Skin epidermis (tissue), 12 donors: ENCODE data around the gene TTLL12.

Experiments
- H3K27ac ChIP-seq, 21 experiments: fragments of 200-600 bp; sonication (generic) in 11 of 21; one replicate each; pipeline ENCODE4 v1.5.0; 2020; ENCODE audit warnings: mild to moderate bottlenecking in 3 of 21, inconsistent platforms in 2 of 21, moderate library complexity in 2 of 21
- H3K4me3 ChIP-seq, 7 experiments: fragments of 200-600 bp; sonication (generic) in 2 of 7; one replicate each; pipeline ENCODE4 v1.5.0; 2020; ENCODE audit warnings: inconsistent platforms in 2 of 7, mild to moderate bottlenecking in 2 of 7, moderate library complexity in 1 of 7

Gene TTLL12

DNA sequence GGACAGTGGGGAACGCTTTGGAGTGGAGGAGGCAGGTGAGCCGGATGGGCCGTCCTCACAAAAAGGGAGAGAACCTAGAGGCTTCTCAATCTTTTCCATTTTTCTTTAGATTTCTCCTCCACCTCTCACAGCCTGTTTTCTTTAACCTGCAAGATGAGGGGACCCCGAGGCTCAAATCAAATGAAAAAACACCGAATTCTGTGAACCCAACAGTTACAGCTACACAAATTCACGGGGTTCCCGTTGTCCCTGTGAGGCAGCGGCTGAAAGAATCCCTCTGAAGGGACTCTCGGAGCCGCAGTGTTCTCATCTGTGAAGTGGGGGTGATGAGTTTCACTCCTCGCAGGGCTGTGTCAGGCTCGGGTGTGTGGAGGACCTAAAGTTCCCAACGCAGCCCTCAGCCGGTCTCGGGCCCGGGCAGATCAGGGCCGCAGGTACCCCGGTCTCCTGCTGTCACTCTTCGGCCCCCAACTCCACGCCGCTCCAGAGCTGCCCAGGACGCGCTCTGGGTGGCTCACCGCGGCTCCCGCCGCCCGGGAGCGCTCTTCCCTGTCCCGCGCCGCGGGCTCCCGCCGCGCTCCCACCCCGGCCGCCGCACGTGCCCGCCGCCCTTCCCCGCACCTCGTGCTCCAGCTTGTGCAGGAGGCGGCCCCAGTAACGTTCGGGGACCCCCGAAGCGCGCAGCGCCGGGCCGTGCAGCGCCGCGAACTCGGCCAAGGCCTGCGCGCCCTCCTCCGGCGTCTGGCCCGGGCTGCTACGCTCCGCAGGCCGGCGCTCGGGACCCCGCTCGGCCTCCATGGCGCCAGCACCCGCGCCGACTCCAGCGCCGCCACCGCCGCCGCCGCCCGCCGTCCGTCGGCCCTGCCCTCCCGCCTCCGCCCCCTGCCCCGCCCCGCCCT, at the start of gene TTLL12:
TSS of gene TTLL12 (minus strand) at position 863 of the 899 bp plus-strand sequence. CDS start at position 798, 65 bp downstream.
- H3K4me3 ChIP-seq, result peak within 1 kb of the TSS; percentile 69 to 84 (median 76)
- peak within 1 kb of the TSS; percentile 62 to 95 (median 91) for H3K27ac ChIP-seq

DNA sequence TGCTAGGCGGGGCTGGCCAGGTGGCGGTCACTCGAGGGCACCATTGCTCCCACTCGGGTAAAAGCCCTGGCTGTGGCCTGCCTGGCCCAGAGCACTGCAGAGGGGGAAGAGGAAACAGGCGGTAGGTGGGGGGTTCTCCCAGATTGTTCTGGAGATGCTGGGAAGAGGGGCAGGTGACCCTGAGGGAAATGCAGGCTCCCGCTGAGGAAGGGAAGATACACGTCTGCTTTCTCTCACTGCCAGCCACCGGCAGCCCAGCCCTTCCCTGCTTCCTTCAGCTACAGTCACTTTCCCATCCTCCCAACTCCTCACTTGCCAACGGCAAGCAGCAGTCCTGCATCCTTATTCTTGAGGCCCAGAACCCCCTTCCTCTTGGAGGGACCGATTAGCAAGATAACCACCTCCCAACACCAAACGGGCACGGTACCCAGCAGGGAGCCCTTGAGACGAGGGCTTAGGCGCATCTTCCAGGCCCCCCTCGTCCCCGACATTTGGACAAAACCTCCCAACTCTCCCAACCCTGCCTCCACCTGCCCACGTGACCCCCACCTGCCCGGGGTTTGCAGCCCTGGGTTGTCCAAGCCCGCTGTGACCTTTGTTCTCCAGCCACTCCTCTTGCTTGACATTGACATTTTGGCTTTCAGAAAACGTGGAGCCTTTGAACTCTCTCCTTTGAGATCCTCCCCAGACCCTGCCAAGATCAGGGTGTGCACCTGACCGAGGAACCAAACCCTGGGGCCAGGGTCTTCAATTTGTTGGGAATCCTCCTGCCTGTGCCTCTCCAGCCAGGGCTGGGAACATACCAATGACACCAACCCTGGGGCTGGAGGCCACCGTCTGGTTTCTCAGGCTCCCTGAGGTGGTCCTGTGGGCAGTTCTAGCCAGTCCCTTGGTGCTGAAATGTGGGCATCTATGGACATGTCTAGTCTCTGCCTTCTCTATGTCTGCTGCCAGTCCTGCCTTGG, 48.8 kb upstream of the TTLL12 start:
- Histone ChIP-seq H3K27ac (no peak overlapping the region), H3K4me3 (no peak overlapping the region)

DNA sequence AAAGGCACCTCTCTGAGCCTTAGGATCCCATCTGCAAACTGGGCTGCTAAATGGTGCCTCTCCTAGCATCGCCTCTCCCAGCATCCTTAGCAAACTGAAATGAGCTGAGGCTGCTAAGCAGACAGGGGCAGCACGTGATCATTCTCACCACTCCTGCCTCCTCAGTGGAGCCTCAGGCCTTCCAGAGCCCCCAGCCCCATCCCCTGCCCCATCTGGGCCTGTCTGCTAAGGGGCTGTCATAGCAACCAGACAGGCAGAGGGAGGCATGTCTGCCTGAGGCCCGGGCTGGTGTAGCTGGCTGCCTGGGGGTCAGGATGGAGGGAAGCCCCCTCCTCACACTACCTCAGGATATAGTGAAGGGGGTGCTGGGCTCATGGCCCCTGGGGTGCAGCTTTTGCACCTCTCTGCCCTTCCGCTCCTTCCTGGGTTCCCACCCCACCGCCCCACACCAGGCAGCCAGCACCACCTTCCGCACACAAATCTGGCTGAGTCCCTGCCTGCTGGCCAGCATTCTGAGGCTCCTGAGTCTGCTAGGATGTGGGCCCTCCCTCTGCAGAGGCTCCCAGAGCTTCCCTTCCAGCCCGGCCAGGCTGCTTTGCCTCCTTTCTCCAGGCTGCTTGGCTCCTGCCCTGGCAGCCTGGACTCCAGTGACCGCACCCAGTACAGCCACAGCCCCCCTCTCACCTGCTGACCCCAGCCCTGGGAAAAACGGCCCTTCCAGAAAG, 47.5 kb upstream of the TTLL12 start:
- no peak overlapping the region for H3K27ac ChIP-seq
- no peak overlapping the region for H3K4me3 ChIP-seq

DNA sequence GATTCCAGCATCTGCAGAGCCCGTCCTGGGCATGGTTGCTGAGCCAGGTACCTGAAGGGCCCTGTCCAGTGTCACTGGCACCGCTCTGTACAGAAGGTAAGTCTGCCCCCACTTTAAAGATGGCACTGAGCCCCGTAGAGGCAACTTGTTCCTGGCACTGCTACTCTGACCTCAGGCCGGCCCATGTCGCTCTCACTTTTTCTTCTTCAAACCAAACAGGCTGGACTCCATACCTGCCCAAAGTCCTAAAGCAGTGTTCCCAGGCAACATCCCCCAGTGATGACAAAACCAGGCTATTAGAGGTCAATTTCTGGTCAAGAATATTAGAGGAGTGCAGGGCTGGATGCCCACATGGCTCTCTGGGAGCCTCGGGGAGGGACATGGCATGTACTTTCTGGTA, 46.6 kb upstream of the TTLL12 start:
- Histone ChIP-seq H3K4me3 (no peak overlapping the region), H3K27ac (no peak overlapping the region)

DNA sequence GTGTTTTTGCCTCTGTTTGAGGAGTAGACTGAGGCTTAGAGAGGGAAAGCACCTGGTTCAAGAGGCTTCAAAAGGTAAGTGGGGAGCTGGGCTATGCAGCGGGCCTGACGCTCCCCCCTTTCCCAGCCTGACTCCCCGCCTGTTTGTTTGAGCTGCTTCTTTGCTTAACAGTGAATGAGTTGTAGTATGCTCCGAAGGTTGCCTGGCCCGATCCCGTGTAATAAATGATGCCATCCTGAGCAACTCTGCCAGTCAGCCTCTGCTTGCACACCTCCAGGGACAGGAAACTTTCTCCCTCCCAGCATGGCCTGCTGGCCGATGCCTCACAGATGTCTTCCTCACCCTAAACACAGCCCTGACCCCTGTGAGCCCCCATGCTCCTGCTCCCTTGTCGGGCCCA, 45.5 kb upstream of the TTLL12 start:
- no peak overlapping the region for H3K27ac ChIP-seq
- H3K4me3 ChIP-seq, result no peak overlapping the region

DNA sequence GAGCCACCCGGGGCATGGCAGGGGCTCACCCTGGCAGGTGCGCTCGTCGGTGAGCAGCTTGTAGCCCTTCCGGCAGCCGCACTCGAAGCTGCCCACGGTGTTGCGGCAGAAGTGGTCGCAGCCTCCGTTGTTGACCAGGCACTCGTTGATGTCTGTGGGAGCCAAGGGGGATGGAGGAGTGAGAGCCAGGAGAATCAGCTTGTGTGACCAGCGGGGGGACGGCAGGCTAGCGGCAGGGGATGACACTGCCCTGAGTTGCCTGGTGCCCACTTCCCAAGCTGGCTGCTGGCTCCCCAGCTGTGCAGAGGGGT, 44.7 kb upstream of the TTLL12 start:
- Histone ChIP-seq H3K27ac (no peak overlapping the region), H3K4me3 (no peak overlapping the region)

DNA sequence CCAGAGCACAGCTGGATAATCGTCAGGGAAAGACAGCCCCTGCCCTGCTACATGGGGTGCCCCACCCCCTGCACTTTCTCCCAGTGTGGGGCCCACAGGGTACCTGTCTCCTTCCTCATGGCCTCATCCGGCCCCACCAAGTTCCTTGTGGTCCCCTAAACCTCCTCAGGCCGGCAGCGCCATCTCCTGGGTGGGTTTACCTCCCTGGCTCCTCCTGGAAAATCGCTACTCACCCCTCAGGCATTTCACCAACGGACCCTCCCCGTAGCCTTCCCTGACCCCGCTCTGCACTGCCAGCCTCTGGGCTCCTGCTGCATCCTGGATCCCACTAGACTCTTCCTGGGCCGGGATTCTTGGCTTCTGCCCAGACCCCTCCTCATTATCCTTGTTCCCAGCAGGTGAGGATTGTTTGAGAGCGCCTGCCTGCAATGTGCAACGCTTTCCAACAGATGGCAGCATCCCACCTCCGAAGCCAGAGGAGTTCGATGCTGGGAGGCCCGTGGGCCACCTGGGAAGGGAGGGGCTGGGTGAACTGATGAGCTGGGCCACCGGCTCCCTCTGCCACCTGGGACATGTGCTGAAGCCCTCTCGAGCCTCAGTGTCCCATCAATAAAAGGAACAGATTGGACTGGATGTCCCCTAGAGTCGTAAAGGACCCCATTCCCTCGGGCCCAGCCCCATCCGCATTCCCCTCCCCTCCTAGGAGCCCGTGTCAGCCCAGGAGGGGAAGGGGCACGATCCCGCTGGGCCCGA, 44.2 kb upstream of the TTLL12 start:
- Histone ChIP-seq H3K27ac (no peak overlapping the region), H3K4me3 (no peak overlapping the region)

DNA sequence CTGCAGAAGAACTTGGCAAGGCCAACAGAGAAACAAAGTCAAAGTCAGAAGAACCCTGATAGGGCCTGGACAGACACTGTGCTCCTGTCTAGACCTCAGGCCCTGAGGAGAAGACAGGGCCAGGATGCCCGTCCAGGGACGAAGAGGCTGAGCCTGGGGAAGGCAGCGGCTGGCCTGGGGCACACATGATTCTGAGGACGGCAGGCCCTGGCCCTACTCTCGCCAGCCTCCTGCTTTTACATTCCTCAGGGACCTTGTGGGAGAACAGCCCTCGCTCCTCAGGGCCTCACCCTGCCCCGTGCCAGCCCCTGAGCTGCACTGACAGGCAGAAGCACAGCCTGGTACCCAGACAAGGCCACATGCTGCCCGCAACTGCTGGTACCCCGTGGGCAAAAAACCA, 43.6 kb upstream of the TTLL12 start:
- Histone ChIP-seq H3K4me3 (no peak overlapping the region), H3K27ac (no peak overlapping the region)

DNA sequence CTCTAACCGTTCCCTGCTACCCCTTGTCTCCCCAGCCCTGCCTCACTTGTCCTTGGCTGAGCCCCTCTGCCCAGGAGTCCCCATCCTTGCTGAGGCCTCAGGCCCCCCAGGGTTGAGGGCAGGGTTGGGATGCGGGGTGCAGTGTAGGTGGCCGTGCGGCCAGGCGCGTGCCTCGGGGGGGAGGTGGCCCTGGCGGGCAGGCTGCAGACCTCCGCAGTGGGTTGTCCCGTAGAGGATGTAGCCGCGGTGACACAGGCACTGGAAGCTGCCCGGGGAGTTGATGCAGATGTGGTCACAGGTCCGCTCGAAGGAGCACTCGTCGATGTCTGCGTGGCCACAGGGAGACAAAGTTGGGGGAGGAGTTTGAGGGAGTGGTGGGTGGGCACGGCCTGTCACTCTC, 41.9 kb upstream of the TTLL12 start:
- Histone ChIP-seq H3K4me3 (no peak overlapping the region), H3K27ac (no peak overlapping the region)

DNA sequence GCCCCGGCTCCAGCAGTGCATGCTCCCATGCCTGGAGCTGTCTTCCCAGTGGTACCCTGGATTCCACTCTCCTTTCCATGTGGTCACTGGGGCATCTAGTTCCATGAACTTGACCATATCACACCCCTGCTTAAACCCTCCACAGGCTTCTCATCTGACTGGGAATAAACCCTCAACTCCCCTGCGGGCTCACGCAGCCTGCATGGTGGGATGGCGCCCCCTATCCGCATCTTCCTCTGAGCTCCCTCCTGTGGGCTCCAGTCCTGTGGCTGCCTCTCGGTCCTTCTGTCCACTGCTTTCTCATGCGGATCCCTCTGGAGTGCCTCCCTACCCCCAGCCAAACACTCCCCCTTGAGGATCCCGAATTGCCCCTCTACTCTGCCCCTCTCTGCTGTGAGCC, 41.4 kb upstream of the TTLL12 start:
- no peak overlapping the region for H3K4me3 ChIP-seq
- no peak overlapping the region for H3K27ac ChIP-seq

DNA sequence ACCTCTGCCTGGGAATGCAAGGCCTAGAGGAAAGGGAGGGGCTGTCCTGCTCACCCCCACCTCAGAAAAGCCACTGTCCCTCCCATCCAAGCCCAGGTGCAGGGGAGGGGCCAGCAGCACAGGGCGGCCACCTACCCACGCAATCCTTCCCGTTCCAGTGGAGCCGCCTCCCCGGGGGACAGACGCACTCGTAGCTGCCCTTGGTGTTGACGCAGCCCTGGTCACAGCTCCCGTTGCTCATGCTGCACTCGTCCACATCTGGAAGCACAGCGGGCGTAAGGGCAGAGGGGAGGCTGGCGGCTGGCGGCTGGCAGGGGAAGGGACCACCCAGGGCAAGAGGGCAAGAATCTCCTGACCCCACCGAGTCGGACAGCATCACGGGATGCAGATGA, 40.3 kb upstream of the TTLL12 start:
- Histone ChIP-seq H3K4me3 (no peak overlapping the region), H3K27ac (no peak overlapping the region)

DNA sequence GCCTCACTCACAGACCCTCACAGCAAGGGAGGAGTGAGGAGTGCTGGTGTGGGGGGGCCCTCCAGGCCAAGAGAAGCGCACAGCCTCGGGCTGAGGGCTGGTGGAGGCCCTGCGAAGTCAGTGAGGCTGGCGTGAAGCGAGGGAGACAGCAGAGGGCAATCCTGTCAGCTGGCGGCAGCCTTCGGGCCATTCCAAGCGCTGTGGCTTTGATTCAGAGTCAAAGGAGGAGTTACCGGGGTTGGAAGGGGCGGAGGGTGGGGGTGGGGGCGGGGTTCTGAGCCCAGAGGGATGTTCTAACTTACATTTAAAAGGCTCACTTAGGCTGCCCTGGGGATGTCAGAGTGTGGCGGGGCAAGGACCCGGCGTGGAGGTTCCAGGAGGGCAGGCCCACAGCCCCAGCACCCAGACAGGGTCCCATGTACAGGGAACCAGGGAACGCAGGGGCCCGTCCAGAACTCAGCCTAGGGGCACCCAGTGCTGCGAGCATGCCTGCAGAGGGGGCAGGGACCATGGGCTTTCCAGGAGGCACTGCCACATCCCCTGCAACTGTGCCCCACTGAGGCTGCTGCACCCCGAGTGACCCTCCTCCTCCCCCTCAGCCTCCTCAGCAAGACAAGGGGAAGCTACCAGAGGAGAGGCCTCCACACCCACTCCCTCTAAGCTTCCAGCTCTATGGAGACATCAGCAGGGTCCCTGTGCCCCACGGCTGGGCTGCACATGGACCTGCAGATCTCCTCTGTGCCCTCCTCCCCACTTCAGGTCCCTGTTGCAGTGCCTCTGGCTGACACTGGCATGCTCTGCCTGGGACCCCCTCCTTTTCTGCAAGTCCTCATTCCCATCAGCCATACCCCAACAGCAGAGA, 39.7 kb upstream of the TTLL12 start:
- Histone ChIP-seq H3K27ac (no peak overlapping the region), H3K4me3 (no peak overlapping the region)

DNA sequence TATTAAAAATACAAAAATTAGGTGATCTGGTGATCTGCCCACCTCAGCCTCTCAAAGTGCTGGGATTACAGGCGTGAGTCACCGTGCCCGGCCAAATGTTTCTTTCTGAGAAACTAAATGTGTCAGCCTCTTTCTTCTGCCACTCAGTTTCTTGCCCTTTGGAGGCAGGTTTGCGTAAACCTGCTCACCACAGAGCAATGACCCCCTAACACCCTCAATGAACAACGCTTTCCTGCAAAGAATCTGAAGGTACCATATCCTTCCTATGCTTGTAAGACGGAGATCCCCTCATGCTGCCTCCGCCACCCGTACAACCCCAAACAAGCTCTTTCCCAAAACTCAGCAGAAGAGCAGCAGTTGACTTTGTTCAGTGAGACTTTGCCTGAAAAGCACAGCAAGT, 38.7 kb upstream of the TTLL12 start:
- Histone ChIP-seq H3K27ac (no peak overlapping the region), H3K4me3 (no peak overlapping the region)

DNA sequence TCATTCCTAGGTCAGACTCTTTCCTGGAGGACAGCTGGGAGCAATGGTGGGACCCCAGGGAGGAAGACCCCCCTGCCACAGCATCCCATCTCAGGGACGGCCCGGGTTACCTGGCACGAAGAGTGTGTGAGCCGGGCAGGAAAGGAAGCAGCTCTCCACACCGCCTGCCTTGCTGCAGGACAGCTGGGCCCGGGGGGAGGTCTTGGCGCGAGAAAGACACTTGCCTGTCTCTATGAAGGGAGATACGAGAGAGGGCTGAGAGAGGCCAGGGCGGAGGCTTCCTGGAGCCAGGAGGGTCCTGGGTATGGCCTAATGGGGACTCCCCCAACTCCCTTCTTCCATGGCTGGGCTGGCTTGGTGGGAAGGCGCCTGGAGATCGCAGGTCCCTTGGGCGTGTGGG, 36.1 kb upstream of the TTLL12 start:
- no peak overlapping the region for H3K27ac ChIP-seq
- no peak overlapping the region for H3K4me3 ChIP-seq

DNA sequence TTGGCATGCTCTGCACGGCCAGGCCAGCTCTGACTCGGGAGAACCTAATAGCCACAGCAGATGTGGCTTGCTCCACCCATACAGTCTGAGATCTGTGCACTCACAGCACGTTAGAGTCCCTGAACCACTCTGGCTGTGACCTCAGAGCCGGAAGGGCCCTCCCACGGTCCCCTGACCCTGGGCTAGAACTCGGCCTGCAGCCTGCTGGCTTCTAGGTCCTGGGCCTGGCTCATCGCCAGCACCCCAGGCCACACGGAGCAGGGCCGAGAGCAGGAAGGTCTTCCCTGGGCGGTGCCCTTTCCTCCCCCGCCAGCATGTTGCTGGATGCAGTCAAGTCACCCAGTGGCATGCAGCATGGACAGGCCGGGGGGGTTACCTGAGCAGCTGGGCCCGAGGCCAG, 35.3 kb upstream of the TTLL12 start:
- Histone ChIP-seq H3K27ac (no peak overlapping the region), H3K4me3 (no peak overlapping the region)

DNA sequence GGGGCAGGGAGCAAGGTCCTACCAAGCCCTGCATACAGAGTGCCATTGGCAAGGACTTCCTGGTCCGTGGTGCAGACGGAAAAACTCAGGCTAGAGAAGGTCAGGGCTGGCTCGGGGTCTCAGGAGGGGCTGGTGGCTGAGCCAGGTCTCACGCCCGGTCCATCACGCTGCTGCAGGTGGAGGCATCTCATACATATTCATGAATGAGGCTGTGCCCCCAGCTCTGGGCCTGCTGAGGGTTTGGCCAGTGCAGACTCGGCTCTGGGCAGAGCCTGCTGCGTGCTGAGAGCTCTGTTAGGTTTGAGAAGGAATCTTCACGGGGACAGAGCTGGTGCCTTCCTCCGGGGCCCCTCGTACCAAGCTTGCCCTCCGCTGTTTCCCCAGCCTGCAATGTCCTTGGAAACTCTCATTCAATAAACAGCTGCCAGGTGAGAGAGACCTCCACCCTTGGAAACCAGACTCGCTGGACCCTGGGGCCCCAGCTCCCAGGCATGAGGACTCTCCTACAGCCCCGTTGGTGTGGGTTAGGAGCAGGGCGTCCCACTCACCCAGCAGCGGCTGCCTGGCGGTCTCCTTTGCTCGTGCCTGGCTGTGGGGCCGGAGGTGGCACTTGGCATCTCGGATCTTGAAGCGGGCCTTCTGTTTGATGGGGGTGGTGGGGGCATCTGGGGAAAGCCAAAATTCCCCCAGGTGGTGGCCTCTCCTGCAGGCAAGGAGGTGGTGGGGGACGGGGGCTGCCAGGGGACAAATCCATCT, 33.9 kb upstream of the TTLL12 start:
- Histone ChIP-seq H3K27ac (no peak overlapping the region), H3K4me3 (no peak overlapping the region)

DNA sequence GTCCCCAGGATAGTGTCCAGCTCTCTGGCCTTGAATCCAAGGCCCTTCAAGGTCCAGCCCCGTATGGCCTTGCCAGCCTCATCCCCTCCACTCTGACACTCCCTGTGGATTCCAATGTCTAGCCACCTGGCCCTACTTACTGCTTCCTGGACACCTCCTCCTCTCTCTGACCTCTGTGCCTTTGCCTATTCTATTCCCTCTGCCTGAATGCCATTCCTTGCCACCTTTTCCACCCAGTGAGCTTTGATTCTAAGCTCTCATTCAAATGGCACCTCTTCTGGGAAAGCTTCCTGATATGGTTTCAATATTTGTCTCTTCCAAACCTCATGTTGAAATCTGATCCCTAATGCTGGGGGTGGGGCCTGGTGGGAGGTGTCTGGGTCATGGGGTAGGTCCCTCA, 31.9 kb upstream of the TTLL12 start:
- no peak overlapping the region for H3K27ac ChIP-seq
- no peak overlapping the region for H3K4me3 ChIP-seq
